Mesodermal cell (in vitro differentiated cells): Measurements from ENCODE around the gene RPTOR.
A peak's percentile ranks its signal among the peaks of the same experiment; 100 is the strongest.

Experiments used
- H3K27ac ChIP-seq: 2 replicates; pipeline ENCODE4 v1.7.0; 2013; ENCODE audit warnings: mild to moderate bottlenecking, low read depth, low read length, moderate library complexity; ENCODE audit not compliant: severe bottlenecking
- H3K36me3 ChIP-seq: 2 replicates; pipeline ENCODE4 v1.7.1; 2013; ENCODE audit warnings: mild to moderate bottlenecking, low read length, moderate library complexity; ENCODE audit not compliant: control insufficient read depth, insufficient read depth
- H3K4me1 ChIP-seq: one replicate; pipeline ENCODE4 v1.7.1; 2013; ENCODE audit warnings: mild to moderate bottlenecking, low read length; ENCODE audit not compliant: insufficient read depth, control insufficient read depth, poor library complexity, severe bottlenecking
- H3K4me3 ChIP-seq: 2 replicates; pipeline ENCODE4 v1.7.0; 2013; ENCODE audit warnings: low read length, control low read depth, mild to moderate bottlenecking; ENCODE audit not compliant: insufficient read depth, poor library complexity, severe bottlenecking; ENCODE audit errors: extremely low read depth
- H3K9me3 ChIP-seq: 2 replicates; pipeline ENCODE4 v1.7.1; 2013; ENCODE audit warnings: mild to moderate bottlenecking, low read length, moderate library complexity; ENCODE audit not compliant: control insufficient read depth
- WGBS, 2 experiments: methylation state at CpG; one replicate each; pipeline ENCODE4 v1.1.5; 2013; ENCODE audit warnings: missing lambda C conversion rate in 2 of 2; ENCODE audit not compliant: insufficient coverage in 2 of 2; 5-methylcytosine and 5-hydroxymethylcytosine counted together

RPTOR gene

GRCh38 chr17:80855948-80856862, 311.6 kb downstream of the RPTOR start:
- Histone ChIP-seq H3K27ac (peak overlapping the region; percentile 74), H3K4me3 (no peak overlapping the region), H3K4me1 (peaks cover 31% of the 10 kb centered on the region), H3K36me3 (peaks cover 15% of the 10 kb centered on the region), H3K9me3 (no peaks in the 10 kb centered on the region)
- 89 to 92% methylated on average over 14 to 20 of the region's 21 CpGs for WGBS, 2 experiments

GRCh38 chr17:80856863-80857755, 312.5 kb downstream of the RPTOR start:
- 95% methylated on average over 26 to 27 of the region's 27 CpGs for WGBS, 2 experiments
- peaks cover 18% of the 10 kb centered on the region for H3K36me3 ChIP-seq
- H3K27ac ChIP-seq, result peak overlapping the region; percentile 74
- H3K4me1 ChIP-seq, result peaks cover 31% of the 10 kb centered on the region
- H3K9me3 ChIP-seq, result no peaks in the 10 kb centered on the region
- no peak overlapping the region for H3K4me3 ChIP-seq

- no peak overlapping the region for H3K4me3 ChIP-seq
- peaks cover 24% of the 10 kb centered on the region for H3K36me3 ChIP-seq
- WGBS, 2 experiments, result 91 to 97% methylated on average over 23 to 25 of the region's 25 CpGs
- peaks cover 31% of the 10 kb centered on the region for H3K4me1 ChIP-seq
- no peaks in the 10 kb centered on the region for H3K9me3 ChIP-seq
- H3K27ac ChIP-seq, result no peak overlapping the region
Measured at GRCh38 chr17:80857756-80858171, 313.1 kb downstream of the RPTOR start.

GRCh38 chr17:80858301-80859001, 313.8 kb downstream of the RPTOR start:
- WGBS, 2 experiments, result 95 to 97% methylated on average over 18 to 19 of the region's 20 CpGs
- Histone ChIP-seq H3K36me3 (peaks cover 30% of the 10 kb centered on the region), H3K27ac (no peak overlapping the region)

GRCh38 chr17:80859002-80859941, 314.6 kb downstream of the RPTOR start:
- H3K4me3 ChIP-seq, result no peak overlapping the region
- no peak overlapping the region for H3K27ac ChIP-seq
- peaks cover 31% of the 10 kb centered on the region for H3K4me1 ChIP-seq
- WGBS, 2 experiments, result 81 to 84% methylated on average over 36 to 37 of the region's 40 CpGs
- H3K9me3 ChIP-seq, result peaks cover 7% of the 10 kb centered on the region
- H3K36me3 ChIP-seq, result peaks cover 34% of the 10 kb centered on the region

More at GRCh38 chr17:80858301-80859001, 313.8 kb downstream of the RPTOR start:
- Histone ChIP-seq H3K4me3 (no peak overlapping the region), H3K4me1 (peaks cover 31% of the 10 kb centered on the region), H3K9me3 (peaks cover 6% of the 10 kb centered on the region)

GRCh38 chr17:80860101-80860671, 315.5 kb downstream of the RPTOR start:
- peaks cover 36% of the 10 kb centered on the region for H3K36me3 ChIP-seq
- peaks cover 31% of the 10 kb centered on the region for H3K4me1 ChIP-seq
- 92 to 93% methylated on average over 19 to 20 of the region's 20 CpGs for WGBS, 2 experiments
- peaks cover 7% of the 10 kb centered on the region for H3K9me3 ChIP-seq
- no peak overlapping the region for H3K4me3 ChIP-seq
- no peak overlapping the region for H3K27ac ChIP-seq

- no peak overlapping the region for H3K27ac ChIP-seq
- WGBS, 2 experiments, result 90 to 96% methylated on average over 8 to 9 of the region's 11 CpGs
- no peak overlapping the region for H3K4me3 ChIP-seq
- peaks cover 31% of the 10 kb centered on the region for H3K36me3 ChIP-seq
- peaks cover 26% of the 10 kb centered on the region for H3K4me1 ChIP-seq
- H3K9me3 ChIP-seq, result peaks cover 7% of the 10 kb centered on the region
Measured at GRCh38 chr17:80860703-80861417, 316.2 kb downstream of the RPTOR start.

GRCh38 chr17:80861418-80861815, 316.8 kb downstream of the RPTOR start:
- Histone ChIP-seq H3K27ac (no peak overlapping the region), H3K4me1 (peaks cover 21% of the 10 kb centered on the region), H3K36me3 (peaks cover 30% of the 10 kb centered on the region), H3K4me3 (no peak overlapping the region), H3K9me3 (peaks cover 7% of the 10 kb centered on the region)
- WGBS, 2 experiments, result 93 to 94% methylated on average over 7 to 8 of the region's 11 CpGs

- Histone ChIP-seq H3K9me3 (peaks cover 7% of the 10 kb centered on the region), H3K4me3 (no peak overlapping the region), H3K36me3 (peaks cover 30% of the 10 kb centered on the region), H3K4me1 (peaks cover 17% of the 10 kb centered on the region), H3K27ac (no peak overlapping the region)
- WGBS, 2 experiments, result 79 to 88% methylated on average over 8 of the region's 8 CpGs
Measured at GRCh38 chr17:80861892-80862291, 317.3 kb downstream of the RPTOR start.
